ENCODE results near the gene HOXA4. TPM values are rescaled to one million over a fixed set of nuclear protein-coding genes. Genes with fewer than 3 reads are reported as not detected.

Gene HOXA4
- total RNA-seq, 2 donors from 2014 or later: 0.59 to 1.2 TPM

GRCh38 chr7:27138472-27138871, 7.9 kb upstream of the HOXA4 start:
- no peaks in the 10 kb centered on the region for H3K36me3 ChIP-seq
- H3K4me3 ChIP-seq: no peak overlapping the region
- no peaks in the 10 kb centered on the region for H3K9me3 ChIP-seq
- H3K4me1 ChIP-seq: peaks cover 0 to 21% of the 10 kb centered on the region in 2 donors
- no peak for TF ChIP-seq CTCF (IDR thresholded peaks at IDR 0.05)
- no peak overlapping the region for H3K27ac ChIP-seq
- no peak for DNase-seq (ENCODE audit: low spot score)
- peaks cover 41 to 58% of the 10 kb centered on the region in 2 donors for H3K27me3 ChIP-seq

GRCh38 chr7:27137640-27138315, 7.2 kb upstream of the HOXA4 start:
- no peaks in the 10 kb centered on the region for H3K9me3 ChIP-seq
- no peak overlapping the region for H3K4me3 ChIP-seq
- no peak for TF ChIP-seq CTCF (IDR thresholded peaks at IDR 0.05)
- no peak for DNase-seq (ENCODE audit: low spot score)
- H3K4me1 ChIP-seq: peaks cover 0 to 14% of the 10 kb centered on the region in 2 donors
- no peak overlapping the region for H3K27ac ChIP-seq
- H3K36me3 ChIP-seq: no peaks in the 10 kb centered on the region
- H3K27me3 ChIP-seq: peaks cover 36 to 55% of the 10 kb centered on the region in 2 donors

- H3K9me3 ChIP-seq: no peaks in the 10 kb centered on the region
- H3K27ac ChIP-seq: no peak overlapping the region
- peaks cover 0 to 12% of the 10 kb centered on the region in 2 donors for H3K4me1 ChIP-seq
- H3K4me3 ChIP-seq: no peak overlapping the region
- no peak for TF ChIP-seq CTCF (IDR thresholded peaks at IDR 0.05)
- no peak for DNase-seq (ENCODE audit: low spot score)
- H3K36me3 ChIP-seq: no peaks in the 10 kb centered on the region
- H3K27me3 ChIP-seq: peaks cover 23 to 32% of the 10 kb centered on the region in 2 donors
These were observed 3.8 kb upstream of the HOXA4 start for GRCh38 chr7:27134392-27134791.

- no peak overlapping the region for H3K27ac ChIP-seq
- DNase-seq (ENCODE audit: low spot score): no peak
- peaks cover 21 to 28% of the 10 kb centered on the region in 2 donors for H3K27me3 ChIP-seq
- H3K4me1 ChIP-seq: peaks cover 0 to 10% of the 10 kb centered on the region in 2 donors
- no peak overlapping the region for H3K4me3 ChIP-seq
- no peaks in the 10 kb centered on the region for H3K36me3 ChIP-seq
- TF ChIP-seq CTCF (IDR thresholded peaks at IDR 0.05): no peak
- H3K9me3 ChIP-seq: no peaks in the 10 kb centered on the region
These were observed 3.1 kb upstream of the HOXA4 start for GRCh38 chr7:27133409-27134231.

- no peak for DNase-seq (ENCODE audit: low spot score)
- peaks cover 0 to 10% of the 10 kb centered on the region in 2 donors for H3K4me1 ChIP-seq
- H3K36me3 ChIP-seq: no peaks in the 10 kb centered on the region
- no peak overlapping the region for H3K27ac ChIP-seq
- peaks cover 21 to 28% of the 10 kb centered on the region in 2 donors for H3K27me3 ChIP-seq
- no peak for TF ChIP-seq CTCF (IDR thresholded peaks at IDR 0.05)
- no peak overlapping the region for H3K4me3 ChIP-seq
- no peaks in the 10 kb centered on the region for H3K9me3 ChIP-seq
These were observed 2.4 kb upstream of the HOXA4 start for GRCh38 chr7:27132978-27133377.
